Measurements from ENCODE around the gene SPOCD1.

The SPOCD1 gene

GRCh38 chr1:31785020-31785946 lies 30.5 kb downstream of the SPOCD1 start:
- Histone ChIP-seq H3K27ac (replicated peaks) (no peak overlapping the region), H3K27me3 (ENCODE audit: insufficient read depth, poor library complexity, severe bottlenecking) (no peaks in the 10 kb centered on the region), H3K4me3 (replicated peaks; ENCODE audit: insufficient read depth, low read length) (no peak overlapping the region)
- no peak for DNase-seq (ENCODE audit: low read depth in 1 of 2, low spot score in 1 of 2)
- no peak for TF ChIP-seq GABPA (IDR thresholded peaks at IDR 0.05; ENCODE audit: low read depth)
- TF ChIP-seq REST (IDR thresholded peaks at IDR 0.05; ENCODE audit: insufficient replicate concordance, low read depth), result no peak
- TF ChIP-seq SPI1 (IDR thresholded peaks at IDR 0.05; ENCODE audit: borderline replicate concordance, low read depth), result no peak
- TF ChIP-seq POLR2AphosphoS5 (IDR thresholded peaks at IDR 0.05; ENCODE audit: low read depth), result no peak
- TF ChIP-seq CTCF (IDR thresholded peaks at IDR 0.05; ENCODE audit: insufficient read depth, low read length), result no peak

GRCh38 chr1:31784356-31785019 lies 31.3 kb downstream of the SPOCD1 start:
- no peak overlapping the region for H3K27ac ChIP-seq (replicated peaks)
- DNase-seq (ENCODE audit: low read depth in 1 of 2, low spot score in 1 of 2), result no peak
- H3K27me3 ChIP-seq (ENCODE audit: insufficient read depth, poor library complexity, severe bottlenecking), result no peaks in the 10 kb centered on the region
- no peak overlapping the region for H3K4me3 ChIP-seq (replicated peaks; ENCODE audit: insufficient read depth, low read length)
- TF ChIP-seq CTCF (IDR thresholded peaks at IDR 0.05; ENCODE audit: insufficient read depth, low read length), result no peak
- peak; percentile 42; the same call in 1 of the 2 replicates for TF ChIP-seq SPI1 (IDR thresholded peaks at IDR 0.05; ENCODE audit: borderline replicate concordance, low read depth)

- H3K27me3 ChIP-seq (ENCODE audit: insufficient read depth, poor library complexity, severe bottlenecking), result no peaks in the 10 kb centered on the region
- H3K27ac ChIP-seq (replicated peaks), result no peak overlapping the region
- no peak for TF ChIP-seq POLR2AphosphoS5 (IDR thresholded peaks at IDR 0.05; ENCODE audit: low read depth)
- no peak for TF ChIP-seq GABPA (IDR thresholded peaks at IDR 0.05; ENCODE audit: low read depth)
- no peak for TF ChIP-seq REST (IDR thresholded peaks at IDR 0.05; ENCODE audit: insufficient replicate concordance, low read depth)
- TF ChIP-seq SPI1 (IDR thresholded peaks at IDR 0.05; ENCODE audit: borderline replicate concordance, low read depth), result no peak
- no peak for TF ChIP-seq CTCF (IDR thresholded peaks at IDR 0.05; ENCODE audit: insufficient read depth, low read length)
- H3K4me3 ChIP-seq (replicated peaks; ENCODE audit: insufficient read depth, low read length), result no peak overlapping the region
- DNase-seq (ENCODE audit: low read depth in 1 of 2, low spot score in 1 of 2), result no peak
Measured at GRCh38 chr1:31783846-31784245, 32.0 kb downstream of the SPOCD1 start.

All from HL-60 (cell line).